ENCODE results near the gene PDP2. TPM values are rescaled to one million over a fixed set of nuclear protein-coding genes. Genes with fewer than 3 reads are reported as not detected.

PDP2 gene
- total RNA-seq, 1 experiment from 2014 or later, result 23.1 TPM

GRCh38 chr16:66885491-66885890 is 5.2 kb downstream of the PDP2 start:
- no peak overlapping the region for H2BK12ac ChIP-seq (ENCODE audit: insufficient read length, low read depth, low read length)
- no peak overlapping the region for H2BK20ac ChIP-seq (ENCODE audit: low read depth, low read length, poor library complexity, severe bottlenecking)
- no peak overlapping the region for H3K9ac ChIP-seq (ENCODE audit: extremely low read depth, insufficient read length, low read length)
- no peaks in the 10 kb centered on the region for H3K9me3 ChIP-seq (ENCODE audit: control insufficient read depth, low read depth, low read length)
- H3K18ac ChIP-seq (ENCODE audit: insufficient read length, low read depth, low read length), result no peak overlapping the region
- no peak overlapping the region for H3K56ac ChIP-seq (ENCODE audit: insufficient read length, low read depth, low read length)
- no CpG with 5 or more reads among the region's 12 CpGs for WGBS (ENCODE audit: extremely low coverage, insufficient read length, low lambda C conversion rate)
- H3K14ac ChIP-seq (ENCODE audit: insufficient read depth, low read length), result no peak overlapping the region
- no peak overlapping the region for H3K4me2 ChIP-seq (ENCODE audit: insufficient read depth, insufficient read length, low read length)
- H2AFZ ChIP-seq (ENCODE audit: low read length), result no peak overlapping the region
- H2BK15ac ChIP-seq (ENCODE audit: low read depth, low read length), result no peak overlapping the region
- Mint-ChIP-seq H3K9me3 (no peaks in the 10 kb centered on the region), H3K27me3 (ENCODE audit: low read depth) (no peaks in the 10 kb centered on the region), H3K27ac (no peak overlapping the region), H3K4me1 (peaks cover 7% of the 10 kb centered on the region in 2 experiments; a peak in 2 of 4 replicates), H3K36me3 (ENCODE audit: insufficient read depth in 1 of 3, low read depth in 3 of 3) (peaks cover 15 to 44% (median 38%) of the 10 kb centered on the region in 3 experiments; a peak in 6 of 7 replicates), H3K4me3 (no peak overlapping the region)
- DNase-seq, result no peak
- H3K27ac ChIP-seq (ENCODE audit: insufficient read length, low read depth, low read length), result no peak overlapping the region
- H3K79me2 ChIP-seq (ENCODE audit: insufficient read depth, low read length), result peaks cover 5% of the 10 kb centered on the region; the same call in 1 of the 2 replicates
- H3K23me2 ChIP-seq (ENCODE audit: insufficient read length, low read depth, low read length, poor library complexity, severe bottlenecking), result peaks cover 6% of the 10 kb centered on the region
- H4K91ac ChIP-seq (ENCODE audit: insufficient read length, low read depth, low read length), result no peak overlapping the region
- no peak overlapping the region for H4K8ac ChIP-seq (replicated peaks; ENCODE audit: insufficient read length, low read depth, low read length)
- H2AK5ac ChIP-seq (ENCODE audit: insufficient read length, low read length), result no peak overlapping the region
- no peaks in the 10 kb centered on the region for H3K4me1 ChIP-seq (ENCODE audit: insufficient read depth, low read length)
- H2BK5ac ChIP-seq (ENCODE audit: insufficient read length, low read length), result no peak overlapping the region
- no peaks in the 10 kb centered on the region for H4K20me1 ChIP-seq (ENCODE audit: control insufficient read depth, insufficient read depth, insufficient read length)
- no peak overlapping the region for H2BK120ac ChIP-seq (ENCODE audit: low read depth, low read length, poor library complexity, severe bottlenecking)
- TF ChIP-seq CTCF (conservative IDR thresholded peaks at IDR 0.05), result no peak
- no peak overlapping the region for H3T11ph ChIP-seq (ENCODE audit: low read length)
- H4K5ac ChIP-seq (ENCODE audit: insufficient read length, low read depth, low read length), result no peak overlapping the region
- H3K4ac ChIP-seq (ENCODE audit: low read depth, low read length), result no peak overlapping the region
- H3K23ac ChIP-seq (ENCODE audit: insufficient read length, low read depth, low read length), result no peak overlapping the region
- peaks cover 2% of the 10 kb centered on the region for H3K79me1 ChIP-seq (ENCODE audit: insufficient read depth, low read depth, low read length, poor library complexity, severe bottlenecking)
- H3K27me3 ChIP-seq (ENCODE audit: insufficient read depth, low read length), result no peaks in the 10 kb centered on the region
